DND-41 (cell line): ENCODE data around the gene KRTAP19-1.

Experiments used
- ATAC-seq: fragments of 200-7000 bp; cut with Tn5 transposase; 3 replicates; pipeline ENCODE4 v1.9.1; 2021; ENCODE audit warnings: low read depth; ENCODE audit not compliant: insufficient read depth
- DNase-seq: peaks from one replicate; pipeline ENCODE4 v3.0.0-alpha.2; 2020
- H2AFZ ChIP-seq: 2 replicates; pipeline ENCODE4 v1.6.0; 2012; ENCODE audit warnings: low read depth, low read length
- H3K27ac ChIP-seq: 2 replicates; pipeline ENCODE4 v1.5.1; 2012; ENCODE audit warnings: low read length, inconsistent platforms
- H3K27me3 ChIP-seq: fragments of 200-600 bp; sonication (generic); 2 replicates; pipeline ENCODE4 v1.6.0; 2012; ENCODE audit warnings: low read length, mild to moderate bottlenecking, inconsistent platforms; ENCODE audit not compliant: insufficient read depth, poor library complexity
- H3K36me3 ChIP-seq: 2 replicates; pipeline ENCODE4 v1.5.1; 2012; ENCODE audit warnings: low read length, inconsistent platforms; ENCODE audit not compliant: insufficient read depth
- H3K4me1 ChIP-seq: 2 replicates; pipeline ENCODE4 v1.5.1; 2012; ENCODE audit warnings: mild to moderate bottlenecking, low read length; ENCODE audit not compliant: insufficient read depth
- H3K4me2 ChIP-seq: 2 replicates; pipeline ENCODE4 v1.6.0; 2012; ENCODE audit warnings: mild to moderate bottlenecking, moderate library complexity, low read length, inconsistent platforms; ENCODE audit not compliant: insufficient read depth
- H3K4me3 ChIP-seq, 2 experiments: fragments of 200-600 bp in 1 of 2; shearing (Covaris generic) in 1 of 2; 2 replicates each; pipeline ENCODE4 v1.5.1; 2012 to 2016; ENCODE audit warnings: inconsistent platforms in 2 of 2, low read length in 2 of 2, mild to moderate bottlenecking in 2 of 2, low read depth in 1 of 2, moderate library complexity in 1 of 2
- H3K79me2 ChIP-seq: 2 replicates; pipeline ENCODE4 v1.6.0; 2012; ENCODE audit warnings: low read length, inconsistent platforms; ENCODE audit not compliant: insufficient read depth
- H3K9ac ChIP-seq: 2 replicates; pipeline ENCODE4 v1.6.0; 2012; ENCODE audit warnings: low read depth, mild to moderate bottlenecking, inconsistent platforms, low read length, moderate library complexity
- H3K9me3 ChIP-seq: 2 replicates; pipeline ENCODE4 v1.5.1; 2012; ENCODE audit warnings: low read length, moderate library complexity, mild to moderate bottlenecking, inconsistent platforms; ENCODE audit not compliant: insufficient read depth, severe bottlenecking
- H4K20me1 ChIP-seq: 2 replicates; pipeline ENCODE4 v1.6.0; 2012; ENCODE audit warnings: low read length; ENCODE audit not compliant: insufficient read depth
- EZH2 ChIP-seq: IDR thresholded peaks from 3 replicates; pipeline ENCODE4 v1.6.1; 2012; ENCODE audit warnings: borderline replicate concordance, low read depth, mild to moderate bottlenecking, moderate library complexity, low read length, inconsistent platforms; ENCODE audit not compliant: severe bottlenecking
- TF ChIP-seq, protein P1 (sequence below): IDR thresholded peaks from 2 replicates; pipeline ENCODE4 v1.5.1; 2012; ENCODE audit warnings: borderline replicate concordance, low read length, moderate library complexity, mild to moderate bottlenecking; ENCODE audit not compliant: poor library complexity, severe bottlenecking; ENCODE audit errors: extremely low read depth

Gene KRTAP19-1

DNA sequence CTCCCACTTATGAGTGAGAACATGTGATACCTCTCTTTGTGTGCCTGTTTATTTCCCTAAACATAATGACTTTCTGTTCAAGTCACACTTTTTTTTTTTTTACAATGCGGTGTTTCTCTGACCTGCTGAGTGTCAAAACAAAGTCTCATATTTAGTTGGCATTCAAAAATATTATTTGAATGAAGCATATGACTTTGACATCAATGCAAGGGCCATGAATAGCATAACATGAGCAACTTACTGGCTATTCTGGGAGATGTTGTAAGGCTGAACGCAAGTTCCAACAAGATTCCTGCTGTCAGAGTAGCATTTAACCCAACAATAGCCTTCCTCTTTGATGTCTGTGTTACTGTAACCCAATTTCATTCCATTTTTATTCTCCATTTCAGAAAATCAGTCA lies 2.0 kb upstream of the KRTAP19-1 start:
- Histone ChIP-seq H3K4me3 (no peak overlapping the region), H3K4me2 (no peak overlapping the region), H3K79me2 (no peaks in the 10 kb centered on the region), H3K27ac (no peak overlapping the region), H3K9ac (no peak overlapping the region), H3K36me3 (no peaks in the 10 kb centered on the region), H3K4me1 (no peaks in the 10 kb centered on the region), H3K9me3 (peaks cover 3% of the 10 kb centered on the region), H4K20me1 (no peaks in the 10 kb centered on the region), H2AFZ (no peak overlapping the region), H3K27me3 (no peaks in the 10 kb centered on the region)
- DNase-seq (no peak), ATAC-seq (no peak)
- TF ChIP-seq, protein P1, sequence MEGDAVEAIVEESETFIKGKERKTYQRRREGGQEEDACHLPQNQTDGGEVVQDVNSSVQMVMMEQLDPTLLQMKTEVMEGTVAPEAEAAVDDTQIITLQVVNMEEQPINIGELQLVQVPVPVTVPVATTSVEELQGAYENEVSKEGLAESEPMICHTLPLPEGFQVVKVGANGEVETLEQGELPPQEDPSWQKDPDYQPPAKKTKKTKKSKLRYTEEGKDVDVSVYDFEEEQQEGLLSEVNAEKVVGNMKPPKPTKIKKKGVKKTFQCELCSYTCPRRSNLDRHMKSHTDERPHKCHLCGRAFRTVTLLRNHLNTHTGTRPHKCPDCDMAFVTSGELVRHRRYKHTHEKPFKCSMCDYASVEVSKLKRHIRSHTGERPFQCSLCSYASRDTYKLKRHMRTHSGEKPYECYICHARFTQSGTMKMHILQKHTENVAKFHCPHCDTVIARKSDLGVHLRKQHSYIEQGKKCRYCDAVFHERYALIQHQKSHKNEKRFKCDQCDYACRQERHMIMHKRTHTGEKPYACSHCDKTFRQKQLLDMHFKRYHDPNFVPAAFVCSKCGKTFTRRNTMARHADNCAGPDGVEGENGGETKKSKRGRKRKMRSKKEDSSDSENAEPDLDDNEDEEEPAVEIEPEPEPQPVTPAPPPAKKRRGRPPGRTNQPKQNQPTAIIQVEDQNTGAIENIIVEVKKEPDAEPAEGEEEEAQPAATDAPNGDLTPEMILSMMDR: no peak
- TF ChIP-seq EZH2: no peak

DNA sequence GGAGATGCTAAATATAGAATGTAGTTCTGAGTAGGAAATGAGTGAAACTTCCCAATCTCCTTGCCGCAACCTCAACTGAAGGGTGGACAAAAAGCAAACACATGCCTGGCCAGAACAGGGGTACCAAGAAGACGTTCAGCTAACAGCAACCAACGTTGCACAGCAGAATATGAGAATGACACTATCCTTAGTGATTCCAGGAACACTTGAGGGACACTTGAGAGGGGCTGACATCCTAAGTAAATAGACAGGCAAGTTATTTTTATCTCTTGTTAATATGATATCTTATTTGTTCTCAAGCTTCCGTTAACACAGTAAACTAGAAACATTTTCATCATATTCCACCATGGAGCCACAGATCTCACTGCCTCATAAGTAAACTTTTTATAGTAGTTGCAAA lies 908 bp downstream of the KRTAP19-1 start:
- DNase-seq: no peak
- Histone ChIP-seq H3K27ac (no peak overlapping the region), H3K9ac (no peak overlapping the region), H3K9me3 (no peaks in the 10 kb centered on the region), H3K4me1 (no peaks in the 10 kb centered on the region), H3K4me2 (no peak overlapping the region), H3K4me3 (no peak overlapping the region), H3K27me3 (no peaks in the 10 kb centered on the region), H2AFZ (no peak overlapping the region), H4K20me1 (no peaks in the 10 kb centered on the region), H3K79me2 (no peaks in the 10 kb centered on the region), H3K36me3 (no peaks in the 10 kb centered on the region)
- ATAC-seq: no peak
- TF ChIP-seq EZH2: no peak
- TF ChIP-seq, protein P1: no peak

DNA sequence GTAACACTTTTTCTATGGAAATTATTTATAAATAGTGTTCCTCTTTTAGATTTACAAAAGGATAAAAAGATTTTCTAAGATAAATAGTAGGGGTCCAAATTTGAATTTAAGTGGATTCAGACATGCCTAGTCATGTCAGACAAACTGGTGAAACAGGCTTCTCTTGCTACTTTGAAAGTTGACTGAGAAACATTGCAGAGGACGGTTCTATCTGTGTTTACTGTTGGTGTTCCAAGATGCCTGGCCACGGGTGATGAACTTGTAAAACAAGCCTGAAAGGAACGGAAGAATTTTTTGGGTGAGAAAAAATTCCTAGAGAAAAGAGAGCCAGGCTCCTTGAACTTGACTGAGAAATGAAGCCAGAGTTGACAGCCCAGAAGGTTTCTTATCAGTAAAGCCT lies 2.2 kb downstream of the KRTAP19-1 start:
- H4K20me1 ChIP-seq: no peaks in the 10 kb centered on the region
- no peaks in the 10 kb centered on the region for H3K79me2 ChIP-seq
- DNase-seq (no peak), ATAC-seq (no peak)
- H3K9me3 ChIP-seq: no peaks in the 10 kb centered on the region
- H2AFZ ChIP-seq: no peak overlapping the region
- H3K4me3 ChIP-seq: no peak overlapping the region
- H3K9ac ChIP-seq: no peak overlapping the region
- H3K27me3 ChIP-seq: no peaks in the 10 kb centered on the region
- no peak overlapping the region for H3K4me2 ChIP-seq
- TF ChIP-seq EZH2: no peak
- TF ChIP-seq, protein P1: no peak
- H3K36me3 ChIP-seq: no peaks in the 10 kb centered on the region
- H3K27ac ChIP-seq: no peak overlapping the region
- no peaks in the 10 kb centered on the region for H3K4me1 ChIP-seq

GRCh38 chr21:30468900-30469714 lies 11.1 kb downstream of the KRTAP19-1 start:
- no peaks in the 10 kb centered on the region for H3K27me3 ChIP-seq
- H3K4me1 ChIP-seq: no peaks in the 10 kb centered on the region
- ATAC-seq (no peak), DNase-seq (no peak)
- H3K27ac ChIP-seq: no peak overlapping the region
- H3K9me3 ChIP-seq: no peaks in the 10 kb centered on the region
- H3K79me2 ChIP-seq: no peaks in the 10 kb centered on the region
- no peak for TF ChIP-seq EZH2
- TF ChIP-seq, protein P1: no peak
- H3K4me2 ChIP-seq: no peak overlapping the region
- no peak overlapping the region for H3K9ac ChIP-seq
- H3K4me3 ChIP-seq: no peak overlapping the region
- H2AFZ ChIP-seq: no peak overlapping the region
- H3K36me3 ChIP-seq: no peaks in the 10 kb centered on the region
- no peaks in the 10 kb centered on the region for H4K20me1 ChIP-seq
